Inflammatory macrophage (primary cell): ENCODE data around the gene MTSS2.

Experiments used
- DNase-seq, 2 donors: peaks; one replicate each; pipeline ENCODE4 v3.0.0-alpha.2; 2020 to 2022
- total RNA-seq, 18 experiments: gene quantifications; one replicate each; lab custom pipeline; 2026; ENCODE audit warnings: mixed read lengths in 6 of 18, inconsistent platforms in 2 of 18; lab: John Stamatoyannopoulos, UW

MTSS2 gene, protein sequence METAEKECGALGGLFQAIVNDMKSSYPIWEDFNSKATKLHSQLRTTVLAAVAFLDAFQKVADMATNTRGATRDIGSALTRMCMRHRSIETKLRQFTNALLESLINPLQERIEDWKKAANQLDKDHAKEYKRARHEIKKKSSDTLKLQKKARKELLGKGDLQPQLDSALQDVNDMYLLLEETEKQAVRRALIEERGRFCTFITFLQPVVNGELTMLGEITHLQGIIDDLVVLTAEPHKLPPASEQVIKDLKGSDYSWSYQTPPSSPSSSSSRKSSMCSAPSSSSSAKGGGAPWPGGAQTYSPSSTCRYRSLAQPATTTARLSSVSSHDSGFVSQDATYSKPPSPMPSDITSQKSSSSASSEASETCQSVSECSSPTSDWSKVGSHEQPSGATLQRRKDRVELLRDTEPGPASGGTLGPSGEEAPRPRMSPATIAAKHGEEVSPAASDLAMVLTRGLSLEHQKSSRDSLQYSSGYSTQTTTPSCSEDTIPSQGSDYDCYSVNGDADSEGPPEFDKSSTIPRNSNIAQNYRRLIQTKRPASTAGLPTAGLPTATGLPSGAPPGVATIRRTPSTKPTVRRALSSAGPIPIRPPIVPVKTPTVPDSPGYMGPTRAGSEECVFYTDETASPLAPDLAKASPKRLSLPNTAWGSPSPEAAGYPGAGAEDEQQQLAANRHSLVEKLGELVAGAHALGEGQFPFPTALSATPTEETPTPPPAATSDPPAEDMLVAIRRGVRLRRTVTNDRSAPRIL
- 0.75 to 4.0 (median 1.2) reads per million in 18 experiments for total RNA-seq

- DNase-seq = peak in 1 of 2 donors; percentile 19
Measured at GRCh38 chr16:70685938-70686375, at the start of gene MTSS2. TSS of gene MTSS2 (minus strand) at chr16:70686053. CDS start at chr16:70685791, 262 bp downstream.

DNA sequence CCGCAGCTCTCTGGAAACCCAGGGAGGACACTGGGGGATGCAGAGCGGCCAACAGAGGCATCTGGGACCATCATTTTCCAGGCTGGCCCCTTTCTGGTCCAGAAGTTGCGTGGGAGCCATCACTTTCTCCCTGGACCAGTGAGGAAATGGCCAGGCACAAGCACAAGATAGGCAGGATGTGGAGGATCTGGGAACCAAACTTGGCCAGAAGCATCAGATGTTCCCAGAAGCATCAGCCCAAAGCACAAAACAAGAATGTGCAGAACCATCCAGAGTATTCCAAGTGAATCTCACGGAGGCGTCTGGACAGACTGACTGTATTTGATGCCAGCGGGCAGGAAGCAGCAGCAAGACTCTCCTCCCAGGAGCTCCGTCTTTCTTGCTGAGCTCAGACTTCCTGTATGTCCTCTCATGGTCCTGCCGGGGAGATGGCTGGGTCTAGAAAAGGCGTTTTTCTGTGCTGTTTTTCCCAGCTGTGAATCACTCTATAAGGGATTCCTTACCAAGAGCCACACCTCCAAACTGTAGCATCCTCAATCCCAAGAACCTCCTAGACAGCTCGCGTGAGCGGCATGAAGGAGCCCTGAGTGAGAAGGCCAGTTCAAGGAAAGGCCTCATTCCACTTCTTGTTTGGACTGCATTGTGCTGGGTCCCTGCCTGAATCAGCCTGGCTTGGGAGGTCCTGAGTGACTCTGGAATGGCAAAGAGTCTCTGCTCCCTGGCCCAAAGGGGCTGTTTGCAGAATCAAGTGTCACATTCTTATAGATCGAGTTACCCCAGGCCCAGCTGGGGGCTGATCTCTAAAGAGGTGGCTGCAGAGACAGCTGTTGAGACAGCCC, 49.5 kb upstream of the MTSS2 start:
- DNase-seq = no peak

GRCh38 chr16:70734522-70735095, 48.8 kb upstream of the MTSS2 start:
- no peak for DNase-seq

- DNase-seq = no peak
Measured at GRCh38 chr16:70730944-70731343, 45.1 kb upstream of the MTSS2 start.

DNA sequence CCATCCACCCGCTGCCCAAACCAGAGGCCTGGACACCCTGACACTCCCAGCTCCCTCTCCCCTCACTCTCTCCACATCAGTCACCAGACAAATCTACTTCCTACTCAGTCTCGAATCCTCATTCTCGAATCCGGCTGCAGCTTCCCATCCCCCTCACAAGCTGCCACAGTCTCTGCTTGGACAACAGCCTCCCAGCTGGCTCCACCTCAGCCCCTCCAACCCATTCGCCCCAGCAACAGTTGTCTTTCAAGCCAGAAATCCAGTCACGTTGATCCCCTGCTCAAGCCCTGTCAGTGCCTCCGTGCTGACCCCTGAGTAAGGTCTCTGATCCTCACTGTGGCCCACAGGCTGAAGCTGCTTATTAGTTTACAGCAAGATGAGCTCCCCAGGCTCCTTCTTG, 44.2 kb upstream of the MTSS2 start:
- DNase-seq = no peak

- DNase-seq = no peak
Measured at GRCh38 chr16:70729292-70729691, 43.4 kb upstream of the MTSS2 start.

DNA sequence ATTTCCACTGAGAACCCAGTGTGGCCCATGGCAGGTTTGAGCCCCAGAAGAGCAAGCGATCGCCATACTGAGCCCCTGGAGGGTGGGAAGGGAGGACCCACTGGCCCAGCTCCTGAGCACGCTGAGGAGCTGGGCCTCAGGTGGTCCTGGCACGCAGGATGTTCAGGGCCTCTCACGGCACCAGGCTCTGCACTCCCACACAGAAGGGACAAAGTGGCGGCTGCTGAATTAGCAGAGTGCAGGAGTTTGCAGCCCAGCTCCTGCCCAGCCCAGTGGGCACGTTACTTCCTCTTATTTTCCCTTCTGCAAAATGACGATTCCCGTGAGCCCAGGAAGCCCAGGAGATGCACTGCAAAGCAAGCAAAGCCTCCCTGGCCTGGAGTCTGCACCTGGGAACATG, 42.3 kb upstream of the MTSS2 start:
- peak; percentile 13 to 24 for DNase-seq

DNA sequence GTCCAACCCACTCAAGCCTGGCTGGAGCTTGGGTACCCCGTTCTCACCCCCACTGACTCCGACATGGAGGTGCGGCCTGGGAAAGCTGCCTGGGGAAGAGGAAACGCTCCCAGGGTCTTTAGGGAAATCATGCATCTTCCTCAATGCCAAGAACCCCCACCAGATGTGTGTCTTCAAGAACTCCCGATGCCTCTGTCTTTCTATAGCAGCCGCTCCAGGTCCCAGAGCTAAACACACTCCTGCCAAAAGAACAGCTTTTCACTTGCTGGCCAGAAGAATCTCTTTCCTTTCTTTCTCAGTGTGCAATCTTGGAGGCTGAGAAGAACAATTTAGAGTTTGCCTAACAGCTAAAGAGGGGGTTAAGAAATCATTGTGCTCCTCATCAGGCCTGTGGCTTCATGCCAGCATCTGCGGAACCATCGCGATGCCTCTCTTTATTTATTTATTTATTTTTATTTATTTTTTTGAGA, 41.1 kb upstream of the MTSS2 start:
- no peak for DNase-seq

DNA sequence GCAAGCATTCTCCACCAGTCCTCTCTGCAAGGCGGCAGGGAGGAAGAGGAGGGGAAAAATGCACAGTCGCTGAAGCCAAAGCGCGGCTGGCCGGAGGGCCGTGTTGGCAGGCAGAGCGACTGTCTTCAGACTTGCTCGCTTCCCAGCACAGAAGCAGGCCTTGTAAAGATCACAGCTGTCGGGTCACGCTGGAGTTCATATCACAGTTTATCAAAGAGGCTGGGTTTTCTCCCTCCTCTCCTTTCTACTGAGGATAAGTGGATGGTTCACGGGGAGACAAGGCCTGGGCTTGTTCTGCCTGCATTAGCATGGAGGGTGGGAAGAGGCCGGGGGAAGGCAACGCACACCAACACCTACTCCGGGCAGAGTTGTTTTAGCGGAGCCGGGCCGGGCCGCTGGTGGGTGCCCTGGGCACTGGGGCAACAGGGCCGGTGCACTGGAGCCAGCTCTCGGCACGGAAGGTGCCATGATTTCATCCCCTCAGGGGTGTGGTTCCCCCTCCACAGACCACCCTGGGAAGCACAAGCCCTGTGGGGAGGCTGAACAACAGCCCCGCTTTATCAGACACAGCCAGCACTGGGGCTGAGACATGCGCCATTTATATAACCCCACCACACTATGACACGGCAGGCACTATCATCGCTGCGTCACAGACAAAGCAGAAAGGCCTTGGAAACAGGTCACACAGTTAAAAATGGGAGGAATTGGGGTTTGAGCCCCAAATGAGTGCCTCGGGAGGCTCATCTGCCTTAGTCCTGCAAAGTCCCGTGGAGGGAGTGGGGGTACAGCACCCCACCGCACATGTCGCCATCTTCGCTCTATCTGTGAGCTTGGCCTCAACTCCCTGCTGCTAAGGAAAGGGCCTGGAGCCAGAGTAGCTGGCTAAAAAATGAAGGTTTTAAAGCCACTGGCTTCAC, 40.3 kb upstream of the MTSS2 start:
- no peak for DNase-seq

GRCh38 chr16:70725024-70725911, 39.4 kb upstream of the MTSS2 start:
- DNase-seq = peak in 1 of 2 donors; percentile 36

DNA sequence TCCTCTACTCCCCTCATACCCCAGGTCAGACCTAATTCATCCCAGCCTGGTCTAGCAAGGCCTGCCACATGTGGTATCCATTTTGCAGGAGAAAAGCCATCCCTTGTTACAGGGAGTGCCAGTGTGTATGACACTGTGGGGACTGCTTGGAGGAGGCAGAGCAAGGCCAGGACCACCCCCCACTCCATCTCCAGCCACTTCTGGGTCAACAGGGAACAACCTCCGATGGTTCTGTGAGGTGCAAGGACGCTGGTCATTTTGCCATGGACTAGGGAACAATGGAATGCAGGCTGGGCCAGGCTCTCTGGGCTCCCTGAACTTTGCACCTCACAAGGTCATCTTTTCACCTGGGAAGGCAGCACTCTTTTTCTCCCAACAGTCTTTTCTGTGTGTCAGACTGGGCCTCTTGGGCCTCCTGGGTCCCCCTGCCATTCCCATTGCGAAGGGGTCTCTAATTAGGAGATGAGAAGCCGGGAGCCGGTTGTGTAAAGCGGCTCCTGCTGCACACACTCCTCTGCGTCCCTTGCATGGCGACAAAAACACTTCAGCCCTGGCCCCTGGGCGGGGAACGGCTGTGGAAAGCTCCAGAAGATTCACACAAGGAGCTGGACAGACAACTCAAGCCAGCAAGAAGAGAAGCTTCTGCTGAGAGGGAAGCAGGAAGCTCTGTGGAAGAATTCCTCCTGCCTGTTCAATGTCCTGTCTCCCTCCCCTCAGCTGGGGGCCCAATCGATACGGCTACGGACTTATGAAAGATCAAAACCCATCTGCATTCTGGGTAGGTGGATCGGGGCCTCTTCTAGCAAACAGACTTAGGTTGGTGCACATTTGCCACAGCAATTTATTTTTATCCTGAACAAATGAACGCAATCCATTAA, 38.5 kb upstream of the MTSS2 start:
- no peak for DNase-seq

DNA sequence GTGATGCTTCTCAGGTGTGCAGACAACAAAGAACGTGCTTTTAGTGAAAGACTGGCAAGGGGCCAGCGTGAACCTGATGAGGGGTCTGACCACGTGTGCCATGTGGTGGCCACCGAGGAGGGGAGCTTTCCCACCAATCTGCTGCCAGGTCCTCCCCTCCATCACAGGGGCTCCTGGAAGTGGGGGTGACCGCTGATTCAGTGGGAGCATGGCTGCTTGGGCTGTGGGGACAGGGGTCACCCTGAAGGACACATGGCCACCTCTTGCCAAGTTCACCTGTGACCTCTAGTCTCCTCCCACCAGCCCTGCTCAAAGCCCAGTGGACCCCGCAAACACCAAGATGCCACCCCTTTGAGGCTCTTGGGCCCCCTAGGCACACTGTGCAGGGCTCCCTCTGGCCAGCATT, 37.9 kb upstream of the MTSS2 start:
- no peak for DNase-seq

DNA sequence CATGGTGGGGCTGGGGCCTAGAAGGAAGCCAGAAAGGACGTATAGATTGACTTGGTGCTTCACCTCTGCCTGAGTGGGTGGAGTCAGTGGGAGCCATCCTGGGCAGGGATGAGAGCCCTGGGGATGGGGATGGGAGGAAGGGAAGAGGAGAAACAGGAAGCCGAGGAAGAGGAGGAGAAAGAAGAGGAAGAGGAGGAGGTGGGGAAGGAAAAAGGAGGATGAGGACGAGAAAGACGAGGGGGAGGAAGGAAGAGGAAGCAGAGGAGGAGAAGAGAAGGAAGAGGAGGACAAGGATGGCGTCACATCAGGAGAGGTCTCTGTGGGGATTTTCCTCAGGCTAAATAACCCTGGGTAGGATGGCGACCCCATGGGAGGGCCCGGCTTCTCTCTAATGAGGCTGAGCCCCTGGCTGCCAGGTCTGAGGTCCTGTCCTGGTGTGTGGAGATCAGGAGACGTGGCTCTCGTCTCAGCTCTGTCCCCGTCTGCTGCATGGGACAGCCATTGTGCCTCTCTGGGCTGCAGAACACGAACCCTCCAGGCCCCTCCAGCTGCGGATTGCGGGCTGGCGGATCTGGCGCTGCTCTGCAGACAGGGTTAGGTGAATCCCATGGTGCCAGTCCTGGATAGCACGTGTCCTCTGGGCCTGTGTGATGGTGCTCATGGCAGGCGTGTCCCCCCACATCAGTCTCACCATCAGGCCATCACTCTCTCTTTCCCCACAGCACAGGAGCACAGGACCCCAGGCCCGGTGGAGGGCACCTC, 35.5 kb upstream of the MTSS2 start:
- no peak for DNase-seq

GRCh38 chr16:70720425-70721201, 34.8 kb upstream of the MTSS2 start:
- no peak for DNase-seq

GRCh38 chr16:70717065-70717464, 31.2 kb upstream of the MTSS2 start:
- no peak for DNase-seq

DNA sequence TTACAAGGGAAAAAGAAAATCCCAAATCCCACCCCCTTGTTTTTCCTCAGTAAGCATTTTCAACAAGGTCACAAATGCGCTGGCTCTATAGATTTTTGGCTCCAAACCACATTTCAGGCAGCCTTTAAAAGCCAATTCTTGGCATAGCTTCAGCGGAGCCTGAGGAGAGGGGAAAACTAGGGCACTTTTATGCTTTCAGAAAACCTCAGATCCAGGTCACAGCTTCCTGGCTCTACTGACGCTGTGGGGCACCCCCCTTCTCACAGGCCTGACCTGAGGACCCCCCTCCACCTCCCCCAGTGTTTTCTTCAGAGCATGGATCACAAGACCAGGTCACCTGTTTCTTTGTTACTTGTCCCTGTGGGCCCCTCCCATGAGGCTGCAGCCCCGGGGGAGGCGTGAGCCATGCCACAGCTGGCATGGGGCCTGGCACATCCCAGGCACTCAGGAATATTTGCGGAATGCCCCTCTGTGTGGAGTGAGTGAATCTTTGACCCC, 30.1 kb upstream of the MTSS2 start:
- no peak for DNase-seq
